NOMO-1 (cell line): Measurements from ENCODE around the gene GIMD1.

Experiments used
- DNase-seq, 2 experiments: peaks; one replicate each; lab custom pipeline; 2025; ENCODE audit not compliant: unreplicated experiment in 2 of 2; lab: John Stamatoyannopoulos, UW

The GIMD1 gene

DNA sequence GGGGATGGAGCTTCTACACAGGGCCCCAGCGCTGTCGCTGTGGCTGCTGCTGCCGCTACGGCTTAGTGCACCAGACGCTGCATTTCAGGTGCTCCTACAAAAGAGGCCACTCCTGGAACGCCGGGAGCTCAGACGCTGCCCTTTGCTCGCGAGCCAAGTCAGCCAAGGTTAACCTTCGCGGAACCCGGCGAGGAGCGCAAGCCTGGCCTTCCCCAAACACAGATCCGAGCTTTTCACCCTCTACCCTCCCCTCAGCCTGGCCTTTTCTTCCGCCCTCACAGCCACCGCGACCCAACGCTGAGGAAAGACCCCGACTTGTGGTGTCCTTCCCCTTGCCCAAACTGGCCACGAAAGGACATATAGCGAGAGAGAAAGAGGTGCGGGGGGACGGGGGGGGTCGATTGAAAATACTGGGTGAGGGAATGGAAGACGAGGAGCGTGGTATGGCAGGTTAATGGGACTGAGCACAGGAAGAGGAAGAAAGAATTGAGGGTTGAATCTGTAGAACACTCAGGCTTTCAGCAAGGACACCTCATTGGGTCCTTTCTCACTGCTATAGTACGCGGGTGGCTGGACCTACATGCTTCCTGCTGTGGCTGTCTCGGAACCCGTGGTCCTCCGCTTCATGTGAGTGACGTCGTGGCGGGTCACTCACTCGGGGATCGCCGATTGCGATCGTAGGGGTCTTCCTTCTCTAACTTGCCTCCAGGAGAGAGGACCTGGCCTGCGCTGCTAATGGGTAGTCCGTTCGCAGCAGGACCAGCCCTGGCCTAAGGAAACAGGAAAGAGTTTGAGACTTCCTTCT, 52.4 kb downstream of the GIMD1 start, which contains the start of the genes AIMP1 and TBCK:
Gene AIMP1 (plus strand): TSS at position 583 of the 805 bp plus-strand sequence. CDS start 8,460 bp downstream, outside the sequence.
Gene TBCK (minus strand): TSS at position 242 of the 805 bp plus-strand sequence. CDS start 7,249 bp downstream, outside the sequence.
- peak; percentile 86 for DNase-seq

DNA sequence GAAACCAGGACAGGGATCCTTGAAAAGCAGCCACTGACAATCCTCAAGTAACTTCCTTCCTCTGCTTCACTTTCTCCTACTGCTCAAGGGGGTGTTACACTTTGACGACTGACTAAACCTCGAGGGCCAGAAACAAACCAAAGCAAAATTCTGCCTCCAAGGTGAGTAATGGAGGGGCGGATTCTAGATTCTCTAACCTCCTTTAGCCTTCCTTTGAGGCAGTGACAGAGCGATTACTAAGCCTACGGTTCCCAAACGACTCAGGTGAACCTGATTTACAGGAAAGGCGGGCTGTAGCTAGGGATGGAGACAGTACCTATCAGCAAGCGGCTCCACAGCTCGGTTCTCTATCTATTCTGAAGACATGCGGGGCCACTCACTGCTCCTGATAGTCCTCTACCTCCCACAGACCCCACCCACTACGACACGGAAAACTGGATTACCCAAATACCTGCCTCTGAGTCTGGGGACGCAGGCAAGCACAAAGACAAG, 53.1 kb downstream of the GIMD1 start:
- DNase-seq, result peak; percentile 45 to 50

DNA sequence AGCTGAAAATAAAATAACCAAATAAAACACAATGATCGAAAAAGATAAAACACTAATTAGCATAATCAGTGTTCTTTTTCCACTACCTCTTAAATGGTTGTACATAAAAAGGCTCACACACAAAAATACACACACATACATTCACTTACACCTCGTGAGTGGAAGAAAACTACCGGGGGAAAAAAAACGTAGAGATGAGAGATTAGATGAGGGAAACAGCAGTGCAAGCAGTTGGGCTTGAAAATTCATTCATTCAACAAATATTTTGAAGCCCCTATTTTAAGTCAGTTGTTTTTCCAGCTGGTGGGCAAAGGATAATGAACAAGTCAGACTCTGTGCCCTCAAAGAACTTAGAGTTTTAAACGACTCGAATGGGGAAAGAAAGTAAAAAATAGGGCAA, 53.6 kb downstream of the GIMD1 start:
- no peak for DNase-seq

DNA sequence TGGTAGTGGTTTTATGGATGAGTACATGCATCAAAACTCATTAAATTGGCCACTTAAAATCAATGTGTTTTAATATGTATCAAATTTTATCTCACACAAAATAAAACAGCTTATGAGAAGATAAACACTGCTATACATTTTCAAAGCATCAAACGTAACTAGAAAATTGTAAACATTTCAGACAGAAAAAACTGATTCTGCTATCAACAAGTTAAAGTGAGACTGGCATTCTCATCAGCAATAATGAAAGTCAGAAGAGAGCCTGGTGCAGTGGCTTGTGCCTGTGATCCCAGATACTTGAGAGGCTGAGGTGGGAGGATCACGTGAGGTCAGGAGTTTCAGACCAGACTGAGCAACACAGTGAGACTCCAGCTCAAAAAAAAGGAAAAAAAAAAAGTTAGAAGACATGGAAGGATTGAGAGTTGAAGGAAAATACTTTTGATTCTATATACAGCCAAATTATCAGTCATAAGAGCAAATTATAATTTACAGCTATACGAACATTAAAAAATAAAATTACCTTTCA, 55.5 kb downstream of the GIMD1 start:
- DNase-seq, result no peak

DNA sequence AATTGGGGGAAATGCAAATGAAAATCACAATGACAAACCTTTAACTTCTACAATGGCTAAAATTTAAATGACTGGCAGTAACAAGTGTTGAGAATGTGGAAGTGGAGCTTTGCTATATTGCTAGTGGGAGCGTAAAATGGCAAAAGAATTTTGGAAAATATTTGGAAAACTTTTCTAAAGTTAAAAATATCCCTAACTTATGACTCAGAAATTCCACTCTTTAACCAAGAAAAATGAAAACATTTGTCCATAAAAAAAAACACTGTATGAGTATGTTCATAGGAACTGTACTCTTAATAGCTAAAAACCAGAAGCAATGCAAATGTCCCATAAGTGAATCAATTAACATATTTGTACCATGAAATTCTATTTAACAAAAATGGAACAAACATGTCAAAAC, 56.2 kb downstream of the GIMD1 start:
- no peak for DNase-seq
